Measurements from ENCODE around the gene KRTAP5-10.
A peak's percentile ranks its signal among the peaks of the same experiment; 100 is the strongest.
"Not testable (repeated sequence)": the region's sequence is repeated elsewhere in the genome, so short reads cannot be mapped to it uniquely, and the experiment has no call there.

KRTAP5-10 gene

GRCh38 chr11:71525938-71526495 is 39.3 kb upstream of the KRTAP5-10 start:
- CTCF ChIA-PET = no interaction called here

GRCh38 chr11:71526796-71527575 is 38.4 kb upstream of the KRTAP5-10 start, which contains the start of gene KRTAP5-7:
TSS of gene KRTAP5-7 (plus strand) at chr11:71527267. CDS start at chr11:71527301, 34 bp downstream.
- H3K9me3 ChIP-seq (ENCODE audit: control insufficient read depth, insufficient read depth, low read depth, low read length); H3K4me3 ChIP-seq (ENCODE audit: low read depth, low read length); H3K27ac ChIP-seq (ENCODE audit: extremely low read depth, low read depth, low read length); H3K4me1 ChIP-seq (ENCODE audit: control insufficient read depth, insufficient read depth, low read length); POLR2A ChIA-PET; H3K36me3 ChIP-seq (ENCODE audit: control insufficient read depth in 2 of 2, insufficient read depth in 1 of 2, low read length in 2 of 2): not testable (repeated sequence)
- CTCF ChIA-PET = interaction anchor here (0.7 kb wide), 1 partner anchor 23 kb away, joined by 3 read pairs; no protein-coding TSS in a partner anchor

More at GRCh38 chr11:71525938-71526495, 39.3 kb upstream of the KRTAP5-10 start:
- Histone ChIP-seq H3K9me3 (ENCODE audit: control insufficient read depth, insufficient read depth, low read depth, low read length) (no peaks in the 10 kb centered on the region), H3K27ac (ENCODE audit: extremely low read depth, low read depth, low read length) (no peak overlapping the region), H3K36me3 (ENCODE audit: control insufficient read depth in 2 of 2, insufficient read depth in 1 of 2, low read length in 2 of 2) (no peaks in the 10 kb centered on the region), H3K4me3 (ENCODE audit: low read depth, low read length) (no peak overlapping the region), H3K4me1 (ENCODE audit: control insufficient read depth, insufficient read depth, low read length) (no peaks in the 10 kb centered on the region)
- TF ChIP-seq ZNF335 (tag by site-specific recombination; conservative IDR thresholded peaks at IDR 0.05) (no peak), ZNF677 (tag by site-specific recombination; IDR thresholded peaks at IDR 0.05) (no peak), ZNF768 (tag by site-specific recombination; IDR thresholded peaks at IDR 0.05) (no peak), KLF1 (tag by site-specific recombination; IDR thresholded peaks at IDR 0.05) (no peak)
- TF ChIP-seq, protein P1, sequence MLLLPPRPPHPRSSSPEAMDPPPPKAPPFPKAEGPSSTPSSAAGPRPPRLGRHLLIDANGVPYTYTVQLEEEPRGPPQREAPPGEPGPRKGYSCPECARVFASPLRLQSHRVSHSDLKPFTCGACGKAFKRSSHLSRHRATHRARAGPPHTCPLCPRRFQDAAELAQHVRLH (tag by site-specific recombination; IDR thresholded peaks at IDR 0.05) = no peak
- POLR2A ChIA-PET = no interaction called here

GRCh38 chr11:71527576-71528210 is 37.7 kb upstream of the KRTAP5-10 start:
- no peaks in the 10 kb centered on the region for H3K4me1 ChIP-seq (ENCODE audit: control insufficient read depth, insufficient read depth, low read length)
- ChIA-PET POLR2A (no interaction called here), CTCF (no interaction called here)
- no peak for TF ChIP-seq ZNF548 (tag by site-specific recombination; IDR thresholded peaks at IDR 0.05)
- TF ChIP-seq TRIM28 (IDR thresholded peaks at IDR 0.05; ENCODE audit: borderline replicate concordance, low read length) = no peak
- no peak for TF ChIP-seq KLF16 (tag by site-specific recombination; IDR thresholded peaks at IDR 0.05)
- TF ChIP-seq ZNF23 (tag by site-specific recombination; IDR thresholded peaks at IDR 0.05; ENCODE audit: borderline replicate concordance) = no peak
- no peak for TF ChIP-seq ZNF707 (tag by site-specific recombination; IDR thresholded peaks at IDR 0.05)
- TF ChIP-seq ZNF248 (tag by site-specific recombination; IDR thresholded peaks at IDR 0.05) = no peak
- no peak for TF ChIP-seq ZNF514 (tag by site-specific recombination; IDR thresholded peaks at IDR 0.05)
- no peak for TF ChIP-seq ZNF48 (tag by site-specific recombination; IDR thresholded peaks at IDR 0.05)
- TF ChIP-seq ZNF776 (tag by site-specific recombination; IDR thresholded peaks at IDR 0.05; ENCODE audit: borderline replicate concordance) = no peak
- no peak overlapping the region for H3K4me3 ChIP-seq (ENCODE audit: low read depth, low read length)
- no peaks in the 10 kb centered on the region for H3K36me3 ChIP-seq (ENCODE audit: control insufficient read depth in 2 of 2, insufficient read depth in 1 of 2, low read length in 2 of 2)
- H3K27ac ChIP-seq (ENCODE audit: extremely low read depth, low read depth, low read length) = no peak overlapping the region
- H3K9me3 ChIP-seq (ENCODE audit: control insufficient read depth, insufficient read depth, low read depth, low read length) = no peaks in the 10 kb centered on the region

GRCh38 chr11:71530602-71531001 is 34.8 kb upstream of the KRTAP5-10 start:
- Histone ChIP-seq H3K36me3 (ENCODE audit: control insufficient read depth in 2 of 2, insufficient read depth in 1 of 2, low read length in 2 of 2) (no peaks in the 10 kb centered on the region), H3K4me3 (ENCODE audit: low read depth, low read length) (no peak overlapping the region), H3K4me1 (ENCODE audit: control insufficient read depth, insufficient read depth, low read length) (no peaks in the 10 kb centered on the region), H3K9me3 (ENCODE audit: control insufficient read depth, insufficient read depth, low read depth, low read length) (no peaks in the 10 kb centered on the region), H3K27ac (ENCODE audit: extremely low read depth, low read depth, low read length) (no peak overlapping the region)
- TF ChIP-seq ZEB2 (tag by site-specific recombination; IDR thresholded peaks at IDR 0.05) (no peak), ZNF473 (tag by site-specific recombination; IDR thresholded peaks at IDR 0.05) (no peak), EGR2 (tag by site-specific recombination; IDR thresholded peaks at IDR 0.05; ENCODE audit: low read depth) (0 out of 2 replicates have a peak, but pooled peaks have one; percentile 36), YY2 (tag by site-specific recombination; IDR thresholded peaks at IDR 0.05) (no peak), ZBTB7A (tag by site-specific recombination; IDR thresholded peaks at IDR 0.05; ENCODE audit: low read depth) (no peak), ZNF423 (tag by site-specific recombination; IDR thresholded peaks at IDR 0.05) (no peak), ZFP37 (tag by site-specific recombination; IDR thresholded peaks at IDR 0.05) (no peak)
- CTCF ChIA-PET = no interaction called here
- POLR2A ChIA-PET = no interaction called here
